Lower leg skin (tissue), 3 donors: ENCODE measurements around the gene CNIH3.

Experiments
- CTCF ChIP-seq, 3 donors: fragments of 450-650 bp; IDR thresholded peaks; one replicate each; pipeline ENCODE4 v1.5.1; 2016; ENCODE audit warnings: antibody characterized with exemption in 3 of 3, mild to moderate bottlenecking in 3 of 3, moderate library complexity in 2 of 3
- POLR2A ChIP-seq, 2 donors: fragments of 450-650 bp; IDR thresholded peaks; one replicate each; pipeline ENCODE4 v1.6.1; 2016 to 2017; ENCODE audit warnings: antibody characterized with exemption in 2 of 2, mild to moderate bottlenecking in 1 of 2, moderate library complexity in 1 of 2

GRCh38 chr1:224785040-224785328 is 168.9 kb downstream of the CNIH3 start:
- TF ChIP-seq CTCF (IDR thresholded peaks at IDR 0.05) (no peak), POLR2A (IDR thresholded peaks at IDR 0.05) (no peak)
